Thyroid gland (tissue), 4 donors: Measurements from ENCODE around the gene MYPN.

ENCODE experiments used
- CTCF ChIP-seq, 6 experiments: fragments of 200-600 bp in 3 of 6; fragments of 450-650 bp in 3 of 6; sonication (generic) in 3 of 6; IDR thresholded peaks; one replicate each; pipeline ENCODE4 v1.5.1; 2016 to 2019; ENCODE audit warnings: antibody characterized with exemption in 6 of 6, mild to moderate bottlenecking in 2 of 6, inconsistent platforms in 1 of 6, moderate library complexity in 1 of 6
- POLR2A ChIP-seq, 2 donors: fragments of 450-650 bp; IDR thresholded peaks; one replicate each; pipeline ENCODE4 v1.6.1; 2017; ENCODE audit warnings: antibody characterized with exemption in 2 of 2, mild to moderate bottlenecking in 2 of 2, moderate library complexity in 1 of 2

- TF ChIP-seq CTCF (IDR thresholded peaks at IDR 0.05) (no peak), POLR2A (IDR thresholded peaks at IDR 0.05) (no peak)
Measured at GRCh38 chr10:68099736-68100135, 9.6 kb upstream of the MYPN start.
